T-helper 9 cell (primary cell): Measurements from ENCODE around the gene ITIH5.

Source experiments
- DNase-seq: peaks from one replicate; pipeline ENCODE4 v3.0.0-alpha.2; 2020

The ITIH5 gene

GRCh38 chr10:7546385-7546967 is 120.3 kb downstream of the ITIH5 start:
- DNase-seq: no peak

- no peak for DNase-seq
These were observed 121.0 kb downstream of the ITIH5 start for GRCh38 chr10:7545792-7546191.

- DNase-seq: no peak
These were observed 121.5 kb downstream of the ITIH5 start for GRCh38 chr10:7545261-7545660.

GRCh38 chr10:7544203-7544602 is 122.6 kb downstream of the ITIH5 start:
- no peak for DNase-seq

GRCh38 chr10:7542189-7542914 is 124.4 kb downstream of the ITIH5 start:
- no peak for DNase-seq

GRCh38 chr10:7541137-7542087 is 125.4 kb downstream of the ITIH5 start:
- DNase-seq: no peak

GRCh38 chr10:7538970-7539654 is 127.7 kb downstream of the ITIH5 start:
- no peak for DNase-seq

- DNase-seq: no peak
These were observed 129.6 kb downstream of the ITIH5 start for GRCh38 chr10:7537126-7537525.

- DNase-seq: no peak
These were observed 132.3 kb downstream of the ITIH5 start for GRCh38 chr10:7534480-7534852.

- DNase-seq: no peak
These were observed 132.9 kb downstream of the ITIH5 start for GRCh38 chr10:7533657-7534479.

- no peak for DNase-seq
These were observed 133.9 kb downstream of the ITIH5 start for GRCh38 chr10:7532723-7533498.

GRCh38 chr10:7529638-7530037 is 137.1 kb downstream of the ITIH5 start:
- DNase-seq: no peak

GRCh38 chr10:7527468-7527867 is 139.3 kb downstream of the ITIH5 start:
- no peak for DNase-seq

GRCh38 chr10:7526017-7526400 is 140.8 kb downstream of the ITIH5 start:
- no peak for DNase-seq

- peak; percentile 37 for DNase-seq
These were observed 141.3 kb downstream of the ITIH5 start for GRCh38 chr10:7525314-7526016.

- no peak for DNase-seq
These were observed 143.1 kb downstream of the ITIH5 start for GRCh38 chr10:7523656-7524055.

GRCh38 chr10:7520507-7521485 is 146.0 kb downstream of the ITIH5 start:
- no peak for DNase-seq

- DNase-seq: no peak
These were observed 147.4 kb downstream of the ITIH5 start for GRCh38 chr10:7519351-7519750.

- DNase-seq: no peak
These were observed 148.1 kb downstream of the ITIH5 start for GRCh38 chr10:7518693-7519092.
